ENCODE measurements around the gene OR10C1.

DNA sequence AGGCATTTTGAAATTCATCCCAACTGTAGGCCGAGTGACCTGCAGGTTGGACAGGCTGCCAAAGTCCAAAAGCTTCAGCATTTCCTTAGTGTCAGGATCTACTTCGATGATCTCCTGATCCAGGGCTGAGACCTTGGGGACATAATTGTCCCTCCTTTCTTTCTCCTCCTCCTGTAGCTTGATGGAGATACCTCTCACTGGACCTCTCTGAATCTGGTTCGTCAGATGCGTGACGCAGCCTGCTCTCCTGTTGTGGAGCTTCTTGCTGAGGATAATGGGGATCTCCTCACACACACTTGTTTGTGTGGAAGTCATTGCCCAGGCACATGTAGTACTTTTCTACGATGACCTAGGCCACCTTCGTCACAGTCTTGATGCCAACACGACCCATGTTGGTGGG lies 50.2 kb downstream of the OR10C1 start:
- TF ChIP-seq, protein P1, sequence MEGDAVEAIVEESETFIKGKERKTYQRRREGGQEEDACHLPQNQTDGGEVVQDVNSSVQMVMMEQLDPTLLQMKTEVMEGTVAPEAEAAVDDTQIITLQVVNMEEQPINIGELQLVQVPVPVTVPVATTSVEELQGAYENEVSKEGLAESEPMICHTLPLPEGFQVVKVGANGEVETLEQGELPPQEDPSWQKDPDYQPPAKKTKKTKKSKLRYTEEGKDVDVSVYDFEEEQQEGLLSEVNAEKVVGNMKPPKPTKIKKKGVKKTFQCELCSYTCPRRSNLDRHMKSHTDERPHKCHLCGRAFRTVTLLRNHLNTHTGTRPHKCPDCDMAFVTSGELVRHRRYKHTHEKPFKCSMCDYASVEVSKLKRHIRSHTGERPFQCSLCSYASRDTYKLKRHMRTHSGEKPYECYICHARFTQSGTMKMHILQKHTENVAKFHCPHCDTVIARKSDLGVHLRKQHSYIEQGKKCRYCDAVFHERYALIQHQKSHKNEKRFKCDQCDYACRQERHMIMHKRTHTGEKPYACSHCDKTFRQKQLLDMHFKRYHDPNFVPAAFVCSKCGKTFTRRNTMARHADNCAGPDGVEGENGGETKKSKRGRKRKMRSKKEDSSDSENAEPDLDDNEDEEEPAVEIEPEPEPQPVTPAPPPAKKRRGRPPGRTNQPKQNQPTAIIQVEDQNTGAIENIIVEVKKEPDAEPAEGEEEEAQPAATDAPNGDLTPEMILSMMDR (IDR thresholded peaks at IDR 0.05; ENCODE audit: low read depth, low read length): no peak
- TF ChIP-seq POLR2A (IDR thresholded peaks at IDR 0.05; ENCODE audit: extremely low read depth, insufficient read length): no peak
- TF ChIP-seq, protein P2, sequence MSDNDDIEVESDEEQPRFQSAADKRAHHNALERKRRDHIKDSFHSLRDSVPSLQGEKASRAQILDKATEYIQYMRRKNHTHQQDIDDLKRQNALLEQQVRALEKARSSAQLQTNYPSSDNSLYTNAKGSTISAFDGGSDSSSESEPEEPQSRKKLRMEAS (IDR thresholded peaks at IDR 0.05; ENCODE audit: low read depth, low read length): no peak
- TF ChIP-seq MYC (IDR thresholded peaks at IDR 0.05; ENCODE audit: low read depth, low read length): no peak

Measured in NB4 (cell line).